ENCODE measurements around the gene LHX3.

Gene LHX3

DNA sequence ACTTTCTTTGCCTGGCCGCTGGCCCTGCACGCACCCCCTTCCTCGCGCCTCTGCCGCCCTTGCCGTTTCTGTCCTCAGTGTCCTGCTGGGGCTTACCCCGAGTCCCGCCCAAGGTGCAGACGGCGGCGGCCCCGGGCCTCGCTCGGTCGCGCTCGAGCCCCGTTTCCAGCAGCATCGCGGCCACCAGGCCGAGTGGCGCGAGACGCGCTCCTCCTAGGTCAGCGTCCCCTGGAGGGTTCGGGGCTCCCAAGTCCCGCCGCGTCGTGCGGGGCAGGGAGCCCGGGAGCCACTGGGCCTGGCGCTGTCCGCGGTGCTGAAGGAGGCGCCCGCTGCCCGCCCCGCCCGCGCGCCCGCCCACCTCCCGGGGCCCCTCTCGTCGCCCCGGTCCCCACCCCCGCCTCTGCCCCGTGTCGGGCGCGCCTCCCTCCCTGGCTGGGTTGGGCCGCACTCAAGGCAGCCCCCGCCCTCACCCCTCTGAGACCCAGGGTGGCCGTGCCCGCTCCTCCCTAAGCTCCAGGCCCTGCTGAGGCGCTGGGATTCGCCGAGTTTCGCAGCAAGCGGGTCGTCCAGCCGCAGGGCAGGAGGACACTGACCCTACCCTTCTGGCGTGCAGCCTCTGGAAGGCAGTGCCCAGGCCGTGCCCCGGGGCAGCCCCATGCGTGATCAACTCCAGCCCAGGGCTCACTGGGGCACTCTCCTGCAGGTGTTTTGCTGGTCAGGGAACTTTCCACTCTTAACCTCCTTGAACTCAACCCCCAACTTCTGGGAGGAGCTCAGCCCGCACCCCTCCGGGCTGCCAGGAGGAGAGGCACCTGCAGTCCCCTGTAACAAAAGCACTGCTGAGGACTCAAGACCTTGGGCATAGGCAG lies at the start of gene LHX3:
Gene LHX3 (minus strand): TSS at position 291 of the 869 bp plus-strand sequence. CDS start 116 bp downstream, at position 175.
- peak; percentile 8 for DNase-seq (ENCODE audit: low read depth)
- H3K4me3 ChIP-seq (replicated peaks; ENCODE audit: low read depth, low read length) = no peak within 1 kb of the TSS
- TF ChIP-seq, protein P1, sequence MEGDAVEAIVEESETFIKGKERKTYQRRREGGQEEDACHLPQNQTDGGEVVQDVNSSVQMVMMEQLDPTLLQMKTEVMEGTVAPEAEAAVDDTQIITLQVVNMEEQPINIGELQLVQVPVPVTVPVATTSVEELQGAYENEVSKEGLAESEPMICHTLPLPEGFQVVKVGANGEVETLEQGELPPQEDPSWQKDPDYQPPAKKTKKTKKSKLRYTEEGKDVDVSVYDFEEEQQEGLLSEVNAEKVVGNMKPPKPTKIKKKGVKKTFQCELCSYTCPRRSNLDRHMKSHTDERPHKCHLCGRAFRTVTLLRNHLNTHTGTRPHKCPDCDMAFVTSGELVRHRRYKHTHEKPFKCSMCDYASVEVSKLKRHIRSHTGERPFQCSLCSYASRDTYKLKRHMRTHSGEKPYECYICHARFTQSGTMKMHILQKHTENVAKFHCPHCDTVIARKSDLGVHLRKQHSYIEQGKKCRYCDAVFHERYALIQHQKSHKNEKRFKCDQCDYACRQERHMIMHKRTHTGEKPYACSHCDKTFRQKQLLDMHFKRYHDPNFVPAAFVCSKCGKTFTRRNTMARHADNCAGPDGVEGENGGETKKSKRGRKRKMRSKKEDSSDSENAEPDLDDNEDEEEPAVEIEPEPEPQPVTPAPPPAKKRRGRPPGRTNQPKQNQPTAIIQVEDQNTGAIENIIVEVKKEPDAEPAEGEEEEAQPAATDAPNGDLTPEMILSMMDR (IDR thresholded peaks at IDR 0.05; ENCODE audit: low read length, missing control alignments) = no peak

DNA sequence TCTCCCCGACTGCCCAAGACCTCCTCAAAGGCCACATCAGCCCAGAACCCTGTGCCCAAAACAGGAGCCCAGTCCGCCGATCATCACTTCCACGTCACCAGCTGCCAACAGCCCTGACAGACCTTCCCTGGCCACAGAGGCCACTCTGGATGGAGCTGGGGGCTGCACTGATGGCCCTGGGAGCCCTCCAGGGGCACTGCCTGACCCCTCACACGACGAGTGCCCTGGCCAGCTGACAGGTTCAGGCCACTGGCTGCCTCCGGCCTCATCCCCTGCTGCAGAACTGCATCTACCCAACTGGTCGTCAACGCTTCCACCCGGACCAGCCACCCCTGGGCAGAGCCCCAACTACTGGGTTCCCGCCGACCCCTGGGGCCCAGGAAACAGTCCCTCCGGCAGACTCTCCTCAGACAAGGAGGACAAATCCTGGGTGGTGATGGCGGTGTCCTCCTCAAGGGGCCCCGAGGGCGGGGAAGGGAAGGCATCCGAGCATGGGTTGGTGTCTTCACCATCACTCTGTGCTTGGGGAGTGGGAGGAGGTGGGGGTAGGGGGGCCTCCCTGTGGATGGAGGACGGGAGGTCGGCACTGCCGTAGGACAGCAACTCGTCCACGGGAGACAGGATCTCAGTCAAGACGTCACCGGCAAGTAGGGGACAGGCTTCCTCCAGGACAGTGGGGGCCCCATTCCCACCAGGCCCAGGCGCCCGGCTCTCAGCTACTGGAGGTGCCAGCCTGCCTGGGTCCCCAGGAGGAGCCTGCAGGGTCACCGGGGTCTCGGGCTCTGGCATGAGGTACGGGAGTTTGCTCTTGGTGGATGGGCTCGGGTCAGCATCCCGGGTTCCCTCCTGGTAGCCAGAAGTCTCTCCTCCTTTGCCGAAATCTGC lies 48.6 kb upstream of the LHX3 start:
- TF ChIP-seq, protein P1 (IDR thresholded peaks at IDR 0.05; ENCODE audit: low read length, missing control alignments) = no peak
- no peak overlapping the region for H3K4me3 ChIP-seq (replicated peaks; ENCODE audit: low read depth, low read length)
- DNase-seq (ENCODE audit: low read depth) = no peak

DNA sequence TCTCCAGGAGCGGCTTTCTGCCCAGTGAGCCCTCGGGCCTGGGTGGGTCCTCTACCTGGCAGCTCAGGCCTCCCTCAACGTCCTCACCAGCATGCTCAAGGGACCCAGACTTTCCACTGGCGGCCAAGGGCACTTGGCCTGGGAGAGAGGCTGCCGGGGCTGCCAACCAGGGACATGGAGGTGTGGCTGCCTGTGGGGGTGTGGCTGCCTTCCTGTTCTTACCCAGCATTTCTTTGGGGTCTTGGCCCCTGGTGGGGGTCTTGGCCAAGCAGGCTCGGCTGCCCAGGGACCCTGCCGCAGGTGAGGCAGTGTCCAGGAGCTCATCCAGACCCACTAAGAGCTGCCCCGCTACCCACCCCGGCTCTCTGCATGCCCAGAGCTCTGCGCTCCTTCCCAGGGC lies 47.9 kb upstream of the LHX3 start:
- DNase-seq (ENCODE audit: low read depth) = no peak
- TF ChIP-seq, protein P1 (IDR thresholded peaks at IDR 0.05; ENCODE audit: low read length, missing control alignments) = no peak
- no peak overlapping the region for H3K4me3 ChIP-seq (replicated peaks; ENCODE audit: low read depth, low read length)

DNA sequence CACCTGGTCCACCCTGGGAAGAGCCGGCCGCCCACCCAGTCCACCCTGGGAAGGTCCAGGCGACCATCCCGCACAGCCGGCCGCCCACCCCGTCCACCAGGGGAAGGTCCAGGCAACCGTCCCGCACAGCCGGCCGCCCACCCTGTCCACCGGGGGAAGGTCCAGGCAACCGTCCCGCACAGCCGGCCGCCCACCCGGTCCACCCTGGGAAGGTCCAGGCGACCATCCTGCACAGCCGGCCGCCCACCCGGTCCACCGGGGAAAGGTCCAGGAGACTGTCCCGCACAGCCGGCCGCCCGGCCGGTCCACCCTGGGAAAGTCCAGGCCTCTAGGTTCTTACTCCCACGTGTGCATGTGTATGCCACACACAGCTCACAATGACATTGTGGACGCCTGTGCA lies 47.4 kb upstream of the LHX3 start:
- DNase-seq (ENCODE audit: low read depth) = no peak
- no peak overlapping the region for H3K4me3 ChIP-seq (replicated peaks; ENCODE audit: low read depth, low read length)
- TF ChIP-seq, protein P1 (IDR thresholded peaks at IDR 0.05; ENCODE audit: low read length, missing control alignments) = no peak

DNA sequence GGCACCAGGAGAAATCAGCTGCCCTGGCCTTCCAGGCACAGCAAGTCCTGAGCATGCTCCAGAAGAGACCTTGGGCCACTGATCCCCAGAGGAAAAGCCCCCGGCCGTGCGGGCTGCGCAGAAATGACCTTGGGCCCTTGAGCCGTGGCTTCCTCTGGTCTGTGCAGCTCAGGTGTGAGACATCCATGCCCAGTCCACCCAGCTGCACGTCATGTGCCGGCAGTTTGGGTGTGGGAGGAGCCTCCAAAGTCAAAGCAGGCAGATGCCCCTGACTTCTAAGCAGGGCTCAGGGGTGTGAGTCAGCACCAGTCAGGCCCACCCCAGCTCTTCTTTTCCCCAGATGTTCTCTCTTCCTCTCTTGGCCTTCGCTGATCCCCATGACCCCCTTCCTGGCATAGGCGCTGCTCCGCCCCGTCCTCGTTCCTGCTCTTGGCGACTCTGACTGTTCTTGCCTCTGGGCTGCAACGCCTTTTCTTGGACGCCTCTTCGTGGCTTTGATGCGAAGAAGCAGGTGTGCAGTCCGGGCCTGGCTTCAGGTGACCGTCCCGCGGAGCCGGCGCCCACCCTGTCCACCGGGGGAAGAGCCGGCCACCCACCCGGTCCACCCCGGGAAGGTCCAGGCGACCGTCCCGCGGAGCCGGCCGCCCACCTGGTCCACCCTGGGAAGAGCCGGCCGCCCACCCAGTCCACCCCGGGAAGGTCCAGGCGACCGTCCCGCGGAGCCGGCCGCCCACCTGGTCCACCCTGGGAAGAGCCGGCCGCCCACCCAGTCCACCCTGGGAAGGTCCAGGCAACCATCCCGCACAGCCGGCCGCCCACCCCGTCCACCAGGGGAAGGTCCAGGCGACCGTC lies 46.6 kb upstream of the LHX3 start:
- no peak for DNase-seq (ENCODE audit: low read depth)
- TF ChIP-seq, protein P1 (IDR thresholded peaks at IDR 0.05; ENCODE audit: low read length, missing control alignments) = no peak
- H3K4me3 ChIP-seq (replicated peaks; ENCODE audit: low read depth, low read length) = no peak overlapping the region

DNA sequence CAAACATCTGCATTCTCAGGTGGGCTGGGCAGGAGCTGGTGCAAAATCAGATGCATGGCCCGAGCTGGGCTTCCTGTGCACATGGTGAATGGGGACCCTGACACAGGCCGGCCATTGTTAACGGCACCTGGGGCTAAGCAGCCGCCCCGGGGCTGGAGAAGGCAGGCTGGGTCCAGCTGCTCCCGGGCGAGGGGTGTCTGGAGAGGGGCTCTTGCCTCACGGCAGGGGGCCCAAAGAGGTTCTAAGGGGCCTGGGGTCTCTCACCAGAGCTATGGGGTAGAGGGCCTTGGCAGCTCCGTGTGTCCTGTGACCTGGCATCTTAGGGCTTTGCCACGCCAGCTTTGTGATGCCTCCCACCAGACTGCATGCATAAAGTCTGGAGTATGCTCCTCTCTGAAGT lies 45.7 kb upstream of the LHX3 start:
- TF ChIP-seq, protein P1 (IDR thresholded peaks at IDR 0.05; ENCODE audit: low read length, missing control alignments) = no peak
- no peak overlapping the region for H3K4me3 ChIP-seq (replicated peaks; ENCODE audit: low read depth, low read length)
- DNase-seq (ENCODE audit: low read depth) = no peak

Measured in fibroblast of pulmonary artery (primary cell).